Activated CD8-positive, alpha-beta memory T cell treated with anti-CD3 and anti-CD28 coated beads for 36 hours (primary cell): Measurements from ENCODE around the gene EMC9. TPM values are rescaled to one million over a fixed set of nuclear protein-coding genes. Genes with fewer than 3 reads are reported as not detected.

Experiments used
- CTCF ChIA-PET: fragments of 350-600 bp; sonication (Branson Sonifier 250); formaldehyde crosslinking; loops from one replicate; lab custom pipeline; 2021; ENCODE audit warnings: antibody characterized with exemption; lab: Charles Lee
- POLR2A ChIA-PET: fragments of 350-600 bp; sonication (Branson Sonifier 250); formaldehyde crosslinking; loops from one replicate; lab custom pipeline; 2021; ENCODE audit warnings: antibody characterized with exemption; lab: Charles Lee
- total RNA-seq, 2 experiments: library from RNA; stranded (reverse); gene quantifications; one replicate each; pipeline ENCODE4 v1.2.3, GENCODE V29; 2021

The EMC9 gene
- total RNA-seq, 2 experiments from 2014 or later: 38.5 to 38.9 TPM

GRCh38 chr14:24160850-24161804, 19.7 kb upstream of the EMC9 start, which contains the start of gene IRF9:
TSS of gene IRF9 (plus strand) at chr14:24161265. CDS start at chr14:24162145, 880 bp downstream.
- CTCF ChIA-PET: interaction anchor here (0.6 to 3.5 kb wide), 34 partner anchors 9 to 184 kb away, joined by 3 to 34 read pairs (median 5); partner anchors contain the start of genes CHMP4A, DCAF11, EMC9 and GMPR2
- POLR2A ChIA-PET: interaction anchor here (0.9 to 3.4 kb wide), 12 partner anchors 9 to 53 kb away, joined by 3 to 19 read pairs (median 8); partner anchors contain the start of genes CHMP4A, DCAF11, EMC9 and IPO4

- ChIA-PET CTCF (interaction anchor here (0.7 to 3.5 kb wide), 27 partner anchors 9 to 152 kb away, joined by 3 to 34 read pairs (median 5); partner anchors contain the start of genes DCAF11, EMC9, GMPR2 and IPO4), POLR2A (interaction anchor here (0.6 to 3.4 kb wide), 12 partner anchors 8 to 85 kb away, joined by 3 to 19 read pairs (median 9); partner anchors contain the start of genes CHMP4A, DCAF11, EMC9 and IPO4)
Observed at GRCh38 chr14:24160499-24160849, 19.1 kb upstream of the EMC9 start.

- ChIA-PET CTCF (interaction anchor here (0.7 to 3.5 kb wide), 17 partner anchors 9 to 152 kb away, joined by 3 to 34 read pairs (median 9); partner anchors contain the start of genes DCAF11, NRL, PCK2 and PSME1), POLR2A (interaction anchor here (0.6 to 3.4 kb wide), 7 partner anchors 13 to 86 kb away, joined by 3 to 19 read pairs (median 10); partner anchors contain the start of genes DCAF11, EMC9, NRL and PSME1)
Observed at GRCh38 chr14:24159777-24160498, 18.5 kb upstream of the EMC9 start.

GRCh38 chr14:24157331-24157730, 15.9 kb upstream of the EMC9 start:
- ChIA-PET CTCF (no interaction called here), POLR2A (interaction anchor here (0.6 kb wide), 1 partner anchor 12 kb away, joined by 6 read pairs; no protein-coding TSS in a partner anchor)

GRCh38 chr14:24156840-24157239, 15.4 kb upstream of the EMC9 start:
- CTCF ChIA-PET: interaction anchor here (0.5 to 0.6 kb wide), 2 partner anchors 13 to 20 kb away, joined by 3 to 6 read pairs; no protein-coding TSS in a partner anchor
- POLR2A ChIA-PET: interaction anchor here (0.6 kb wide), 1 partner anchor 13 kb away, joined by 6 read pairs; no protein-coding TSS in a partner anchor

- POLR2A ChIA-PET: no interaction called here
- CTCF ChIA-PET: interaction anchor here (1.1 kb wide), 1 partner anchor 9 kb away, joined by 3 read pairs; the partner anchor contains the start of gene PSME2
Observed at GRCh38 chr14:24155100-24155499, 13.7 kb upstream of the EMC9 start.

GRCh38 chr14:24151404-24152080, 10.2 kb upstream of the EMC9 start:
- CTCF ChIA-PET: interaction anchor here (0.6 to 1.8 kb wide), 2 partner anchors 9 to 42 kb away, joined by 3 to 17 read pairs; partner anchors contain the start of gene IRF9
- POLR2A ChIA-PET: interaction anchor here (0.6 kb wide), 1 partner anchor 21 kb away, joined by 3 read pairs; the partner anchor contains the start of gene FITM1

- ChIA-PET POLR2A (interaction anchor here (0.8 kb wide), 1 partner anchor 50 kb away, joined by 3 read pairs; no protein-coding TSS in a partner anchor), CTCF (interaction anchor here (1.8 kb wide), 1 partner anchor 10 kb away, joined by 17 read pairs; the partner anchor contains the start of gene IRF9)
Observed at GRCh38 chr14:24150993-24151392, 9.6 kb upstream of the EMC9 start.

- CTCF ChIA-PET: interaction anchor here (1.4 to 1.8 kb wide), 2 partner anchors 10 to 23 kb away, joined by 3 to 17 read pairs; partner anchors contain the start of gene IRF9
- POLR2A ChIA-PET: interaction anchor here (0.8 to 1.2 kb wide), 2 partner anchors 9 to 51 kb away, joined by 3 read pairs; partner anchors contain the start of gene EMC9
Observed at GRCh38 chr14:24150567-24150966, 9.2 kb upstream of the EMC9 start.

- POLR2A ChIA-PET: interaction anchor here (0.8 to 1.2 kb wide), 2 partner anchors 9 to 51 kb away, joined by 3 read pairs; partner anchors contain the start of gene EMC9
Observed at GRCh38 chr14:24150061-24150460, 8.7 kb upstream of the EMC9 start.

GRCh38 chr14:24149302-24149969, 8.0 kb upstream of the EMC9 start:
- CTCF ChIA-PET: interaction anchor here (1.4 to 2.7 kb wide), 2 partner anchors 11 to 24 kb away, joined by 3 to 24 read pairs; partner anchors contain the start of gene IRF9
- POLR2A ChIA-PET: interaction anchor here (1.2 kb wide), 1 partner anchor 8 kb away, joined by 3 read pairs; the partner anchor contains the start of gene EMC9

More at GRCh38 chr14:24150061-24150460, 8.7 kb upstream of the EMC9 start:
- CTCF ChIA-PET: interaction anchor here (1.4 kb wide), 1 partner anchor 24 kb away, joined by 3 read pairs; no protein-coding TSS in a partner anchor

- ChIA-PET POLR2A (interaction anchor here (0.5 to 3.8 kb wide), 5 partner anchors 11 to 47 kb away, joined by 3 to 34 read pairs (median 16); partner anchors contain the start of genes DCAF11, IRF9, NRL and PSME1), CTCF (interaction anchor here (0.9 to 2.7 kb wide), 5 partner anchors 11 to 57 kb away, joined by 3 to 24 read pairs (median 7); partner anchors contain the start of genes DCAF11, IRF9, NRL and PSME1)
Observed at GRCh38 chr14:24147761-24148428, 6.5 kb upstream of the EMC9 start.

- POLR2A ChIA-PET: interaction anchor here (0.5 to 3.8 kb wide), 9 partner anchors 10 to 53 kb away, joined by 3 to 34 read pairs (median 4); partner anchors contain the start of genes DCAF11, IRF9, NRL and PCK2
- CTCF ChIA-PET: interaction anchor here (0.9 to 2.7 kb wide), 6 partner anchors 8 to 57 kb away, joined by 3 to 24 read pairs (median 7); partner anchors contain the start of genes DCAF11, IRF9, NRL and PSME1
Observed at GRCh38 chr14:24146978-24147760, 5.8 kb upstream of the EMC9 start, which contains the start of gene RNF31. TSS of gene RNF31 (plus strand) at chr14:24147498. CDS start at chr14:24147699, 201 bp downstream.

- ChIA-PET CTCF (interaction anchor here (1.2 to 2.7 kb wide), 6 partner anchors 9 to 38 kb away, joined by 3 to 24 read pairs (median 7); partner anchors contain the start of genes DCAF11, IRF9, NRL and PSME1), POLR2A (interaction anchor here (0.9 to 3.8 kb wide), 8 partner anchors 10 to 52 kb away, joined by 3 to 34 read pairs (median 7); partner anchors contain the start of genes DCAF11, IRF9, NRL and PCK2)
Observed at GRCh38 chr14:24146453-24146977, 5.1 kb upstream of the EMC9 start, which contains the start of gene PSME2. TSS of gene PSME2 (minus strand) at chr14:24146610. CDS start at chr14:24146581, 29 bp downstream.
